EH (cell line): ENCODE data around the gene USP4.
"Not testable (repeated sequence)": the region's sequence is repeated elsewhere in the genome, so short reads cannot be mapped to it uniquely, and the experiment has no call there.

Experiments
- DNase-seq: peaks from one replicate; pipeline ENCODE4 v3.0.0-alpha.2; 2015; ENCODE audit warnings: low read depth

USP4 gene

DNA sequence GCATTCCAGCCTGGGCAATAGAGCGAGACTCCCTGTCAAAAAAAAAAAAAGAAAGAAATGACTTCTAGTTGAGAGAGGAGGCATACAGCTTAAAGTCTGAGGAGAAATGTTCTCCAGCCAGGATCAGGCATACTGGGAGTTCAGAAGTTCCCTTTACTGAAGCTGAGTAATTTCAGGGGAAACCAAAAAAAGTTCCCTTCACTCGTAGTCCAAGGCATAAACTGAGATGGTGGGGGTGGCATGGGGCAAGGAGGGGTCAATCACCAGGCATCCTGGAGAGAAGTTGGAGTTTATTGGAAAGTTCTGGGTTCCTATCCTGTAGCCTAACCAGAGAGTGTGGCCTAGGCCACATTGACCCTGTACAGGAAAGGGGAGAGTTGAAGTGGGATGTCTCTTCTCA is 12.4 kb upstream of the USP4 start:
- peak; percentile 13 for DNase-seq

DNA sequence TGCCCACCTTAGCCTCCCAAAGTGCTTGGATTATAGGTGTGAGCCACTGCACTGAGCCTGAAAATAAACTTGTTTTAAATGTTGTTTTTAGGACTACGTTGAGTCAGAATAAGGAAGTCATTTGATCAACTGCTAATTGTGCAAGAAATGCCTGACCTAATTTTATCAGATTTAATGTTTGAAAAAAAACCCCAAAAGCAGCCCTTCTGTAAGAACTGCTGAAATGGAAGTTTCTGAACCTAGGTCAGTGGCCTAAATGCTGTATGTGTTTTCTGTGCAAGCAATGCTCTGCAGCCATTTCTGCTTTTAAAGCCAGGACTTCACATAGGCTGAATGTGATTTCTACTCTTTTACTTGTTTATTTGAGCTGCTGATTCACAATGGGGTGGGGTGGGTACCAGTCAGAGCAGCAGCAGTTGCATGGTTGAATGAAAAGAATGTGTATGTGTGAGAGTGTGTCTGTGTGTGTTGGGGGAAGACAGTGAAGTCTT is 11.7 kb upstream of the USP4 start:
- peak; percentile 93 for DNase-seq

DNA sequence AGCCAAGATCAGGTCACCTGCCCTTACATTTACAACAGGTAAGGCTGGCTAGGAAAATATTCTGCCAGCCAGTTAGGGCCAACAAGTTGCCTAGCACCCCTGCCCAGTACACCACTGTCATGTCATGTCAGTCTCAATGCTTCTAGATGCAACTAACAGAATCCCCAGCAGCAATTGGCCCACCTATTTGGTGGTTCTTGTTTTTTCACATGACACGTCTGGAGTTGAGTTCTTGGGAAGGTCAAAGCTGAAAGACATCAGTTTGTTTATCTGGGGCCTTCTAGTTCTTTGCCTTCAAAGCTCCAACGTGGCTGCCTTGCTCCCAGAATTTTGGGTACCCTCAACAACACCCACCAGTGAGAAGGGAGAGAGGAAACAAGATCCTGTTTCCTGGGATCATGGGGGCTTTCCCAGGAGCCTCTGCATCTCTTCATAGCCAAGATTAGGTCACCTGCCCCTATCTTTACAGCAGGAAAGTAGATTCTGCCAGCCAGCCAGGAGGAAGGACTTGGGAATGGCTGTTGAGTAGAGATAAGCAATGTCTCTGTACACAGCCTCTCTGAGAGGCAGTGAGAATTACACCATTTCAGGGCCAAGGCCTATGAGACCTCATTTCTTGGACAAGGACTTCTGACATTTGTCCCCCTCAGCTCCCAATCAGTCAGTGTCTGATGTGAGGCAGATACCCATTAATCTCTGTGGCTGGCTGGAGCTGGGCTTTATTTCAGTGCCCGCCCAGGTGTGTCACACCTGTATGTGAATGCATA is 9.7 kb upstream of the USP4 start:
- no peak for DNase-seq

DNA sequence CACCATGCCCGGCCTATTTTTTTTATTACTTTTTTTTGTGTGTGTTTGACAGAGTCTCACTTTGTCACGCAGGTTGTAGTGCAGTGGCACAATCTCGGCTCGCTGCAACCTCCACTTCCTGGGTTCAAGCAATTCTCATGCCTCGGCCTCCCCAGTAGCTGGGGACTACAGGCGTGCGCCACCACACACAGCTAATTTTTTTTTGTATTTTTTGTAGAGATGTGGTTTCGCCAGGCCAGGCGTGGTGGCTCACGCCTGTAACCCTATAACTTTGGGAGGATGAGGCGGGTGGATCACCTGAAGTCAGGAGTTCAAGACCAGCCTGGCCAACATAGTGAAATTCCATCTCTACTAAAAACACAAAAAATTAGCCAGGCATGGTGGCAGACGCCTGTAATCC is 8.5 kb upstream of the USP4 start:
- not testable (repeated sequence) for DNase-seq

DNA sequence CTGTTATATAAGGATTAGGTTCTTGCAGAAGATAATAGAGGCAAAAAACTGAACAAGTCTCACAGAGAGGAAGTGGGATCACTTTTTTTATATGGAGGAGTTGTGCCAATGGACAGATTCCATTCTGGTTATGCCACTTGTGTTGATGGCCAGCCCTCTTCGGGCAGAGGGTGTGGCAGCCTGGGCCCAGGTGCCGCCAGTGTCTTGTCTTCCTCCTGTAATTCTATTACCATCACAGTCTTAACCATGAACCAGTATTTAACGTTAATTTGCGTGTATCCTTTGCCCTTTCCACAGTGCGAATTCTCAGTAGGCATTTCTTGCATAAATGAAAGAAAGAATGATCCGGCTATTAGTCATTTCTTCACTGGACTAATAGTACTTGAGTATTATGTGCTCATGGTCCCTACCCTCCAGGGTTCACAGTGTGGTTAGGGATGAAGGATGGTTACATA is 7.0 kb upstream of the USP4 start:
- DNase-seq: peak; percentile 66

DNA sequence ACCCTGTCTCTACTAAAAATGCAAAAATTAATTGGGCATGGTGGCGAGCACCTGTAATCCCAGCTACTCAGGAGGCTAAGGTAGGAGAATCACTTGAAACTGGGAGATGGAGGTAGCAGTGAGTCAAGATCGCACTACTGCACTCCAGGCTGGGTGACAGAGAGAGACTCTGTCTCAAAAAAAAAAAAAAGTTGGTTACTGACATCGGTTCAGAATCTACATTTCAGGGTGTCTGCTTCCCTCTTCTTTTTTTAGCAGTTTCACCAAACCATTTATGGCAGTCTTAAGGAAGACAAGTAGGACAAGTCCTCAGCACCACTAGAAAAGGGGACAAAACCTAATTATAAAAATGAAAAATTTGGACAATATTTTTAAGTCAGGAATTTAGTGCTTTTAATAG is 3.3 kb upstream of the USP4 start:
- DNase-seq: no peak

DNA sequence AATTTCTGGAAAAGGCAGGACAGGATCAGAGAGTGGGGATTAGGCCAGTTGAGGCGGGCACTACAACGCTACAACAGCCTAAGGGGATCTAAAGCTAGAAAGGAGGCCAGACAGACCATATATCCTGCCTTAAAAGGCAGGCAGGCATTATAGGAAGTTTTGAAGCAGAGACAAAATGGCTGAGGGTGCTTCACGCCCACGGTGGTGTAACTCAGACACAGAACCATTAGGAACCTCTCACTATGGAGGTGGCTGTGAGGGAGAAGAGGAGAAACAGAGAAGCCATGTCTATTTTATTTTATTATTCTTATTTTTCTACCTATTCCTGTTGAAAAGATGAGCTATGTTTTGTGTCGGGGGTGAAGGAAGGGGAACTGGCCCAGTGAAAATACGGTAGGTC is 2.1 kb upstream of the USP4 start:
- DNase-seq: no peak

DNA sequence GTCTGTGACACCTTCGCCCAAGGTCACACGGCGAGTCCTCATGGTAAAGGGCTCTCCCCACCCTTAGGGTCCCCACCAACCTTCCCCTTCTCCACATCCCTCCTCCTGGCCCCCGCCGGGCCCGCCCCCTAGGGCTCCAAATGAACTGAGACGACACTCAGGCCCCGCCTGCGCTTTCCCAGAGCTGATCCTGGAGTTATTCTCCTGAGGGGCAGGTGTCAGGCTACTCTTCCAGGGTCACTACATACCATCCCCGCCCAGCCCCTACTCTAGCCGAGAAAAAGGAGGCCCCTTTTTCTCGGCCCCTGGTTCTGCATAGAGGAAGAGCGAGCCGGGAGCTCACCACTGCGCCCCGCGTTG is 292 bp downstream of the USP4 start:
- DNase-seq: no peak

DNA sequence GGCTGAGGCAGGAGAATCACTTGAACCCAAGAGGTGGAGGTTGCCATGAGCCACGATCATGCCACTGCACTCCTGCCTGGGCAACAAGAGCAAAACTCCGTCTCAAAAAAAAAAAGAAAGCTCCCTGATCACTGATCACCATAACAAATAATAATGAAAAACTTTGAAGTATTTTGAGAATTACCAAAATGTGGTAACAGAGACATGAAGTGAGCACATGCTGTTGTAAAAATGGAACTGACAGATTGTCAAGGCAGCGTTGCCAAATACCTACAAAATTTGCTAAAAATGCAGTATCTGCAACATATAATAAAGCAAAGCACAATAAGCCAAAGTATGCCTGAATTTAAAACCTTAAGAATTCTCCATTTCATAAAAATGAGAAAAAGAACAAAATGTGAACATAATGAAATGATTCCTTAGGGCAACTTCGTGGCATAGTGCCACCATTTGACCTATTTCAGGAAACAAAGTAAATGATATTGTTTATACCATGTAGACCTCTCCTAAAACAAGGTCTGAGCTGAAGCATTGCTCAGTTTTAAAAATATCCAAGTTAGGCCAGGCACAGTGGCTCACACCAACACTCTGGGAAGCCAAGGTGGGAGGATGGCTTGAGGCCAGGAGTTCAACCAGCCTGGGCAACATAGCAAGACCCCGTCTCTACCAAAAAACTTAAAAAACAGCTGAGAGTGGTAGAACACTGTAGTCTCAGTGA is 5.8 kb downstream of the USP4 start:
- no peak for DNase-seq

DNA sequence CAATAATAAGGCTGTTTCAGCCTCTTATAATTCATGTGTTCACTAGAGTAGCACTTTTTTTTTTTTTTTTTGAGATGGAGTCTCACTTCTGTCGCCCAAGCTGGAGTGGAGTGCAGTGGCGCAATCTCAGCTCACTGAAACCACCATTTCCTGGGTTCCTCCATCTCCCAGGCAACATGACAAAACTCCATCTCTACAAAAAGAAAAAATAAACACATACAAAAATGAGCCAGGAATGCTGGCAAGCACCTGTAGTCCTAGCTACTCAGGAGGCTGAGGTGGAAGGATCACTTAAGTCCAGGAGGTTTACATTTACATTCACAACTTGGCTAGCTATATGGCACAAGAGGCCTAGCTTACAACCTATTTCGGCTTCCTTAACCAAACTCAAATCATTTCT is 6.8 kb downstream of the USP4 start:
- peak; percentile 48 for DNase-seq

DNA sequence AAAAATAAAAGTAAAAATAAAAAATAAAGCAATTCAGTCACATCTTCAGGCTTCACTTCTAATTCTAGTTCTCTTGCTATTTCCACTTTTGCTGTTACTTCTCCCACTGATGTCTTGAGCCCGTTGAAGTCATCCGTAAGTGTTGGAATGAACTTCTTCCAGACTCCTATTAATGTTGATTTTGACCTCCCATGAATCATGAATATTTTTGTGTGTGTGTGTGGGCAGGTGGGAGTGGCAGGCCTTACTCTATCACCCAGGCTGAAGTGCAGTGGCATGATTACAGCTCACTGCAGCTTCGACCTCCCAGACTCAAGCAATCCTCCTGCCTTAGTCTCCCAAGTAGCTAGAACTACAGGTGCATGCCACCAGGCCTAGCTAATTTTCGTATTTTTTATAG is 10.7 kb downstream of the USP4 start:
- DNase-seq: no peak

DNA sequence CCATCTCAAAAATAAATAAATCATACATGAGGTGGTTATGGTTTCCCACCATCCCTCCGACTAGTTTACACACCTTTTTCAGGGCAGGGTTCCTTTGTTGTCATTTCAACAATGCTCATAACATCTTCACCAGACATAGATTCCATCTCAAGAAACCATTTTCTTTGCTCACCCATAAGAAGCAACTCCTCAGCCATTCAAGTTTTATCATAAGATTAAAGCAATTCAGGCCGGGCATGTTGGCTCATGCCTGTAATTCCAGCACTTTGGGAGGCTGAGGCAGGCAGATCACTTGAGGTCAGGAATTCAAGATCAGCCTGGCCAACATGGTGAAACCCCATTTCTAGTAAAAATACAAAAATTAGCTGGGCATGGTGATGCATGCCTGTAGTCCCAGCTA is 11.5 kb downstream of the USP4 start:
- DNase-seq: not testable (repeated sequence)

DNA sequence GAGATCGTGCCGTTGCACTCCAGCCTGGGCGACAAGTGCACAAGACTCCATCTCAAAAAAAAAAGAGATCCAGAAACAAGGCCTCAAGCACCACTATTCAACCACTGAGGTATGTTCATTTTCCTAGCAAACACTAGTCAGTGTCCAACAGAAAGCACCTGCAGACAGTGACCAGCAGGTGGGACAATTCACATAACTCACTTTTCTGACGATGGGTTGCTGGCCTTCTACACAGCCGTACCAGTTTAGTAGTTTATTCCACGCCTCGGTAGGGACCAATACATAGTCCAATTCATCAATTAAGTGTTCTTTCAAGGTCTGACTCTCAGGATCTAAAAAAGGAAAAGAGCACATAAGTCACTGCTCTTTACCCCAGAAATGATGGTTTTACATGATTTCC is 12.4 kb downstream of the USP4 start:
- peak; percentile 24 for DNase-seq

DNA sequence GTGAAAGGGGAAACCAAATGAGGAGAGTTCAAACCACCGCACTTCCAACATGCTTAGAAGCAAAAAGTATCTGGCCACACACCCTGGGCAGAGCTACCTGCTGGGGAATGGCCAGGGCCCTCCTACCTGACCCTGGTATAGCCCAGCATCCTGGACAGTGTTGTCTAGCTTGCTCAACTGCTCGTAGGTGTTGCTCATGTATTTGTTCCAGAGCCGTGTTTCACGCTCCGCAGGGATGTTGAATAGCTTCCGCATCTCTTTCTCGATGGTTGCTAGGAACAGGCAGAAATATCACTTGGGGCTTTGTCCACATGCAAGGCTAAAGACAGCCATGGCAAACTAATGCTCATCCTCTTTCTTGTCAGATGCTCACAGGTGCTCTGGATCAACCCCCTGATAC is 15.1 kb downstream of the USP4 start:
- no peak for DNase-seq

DNA sequence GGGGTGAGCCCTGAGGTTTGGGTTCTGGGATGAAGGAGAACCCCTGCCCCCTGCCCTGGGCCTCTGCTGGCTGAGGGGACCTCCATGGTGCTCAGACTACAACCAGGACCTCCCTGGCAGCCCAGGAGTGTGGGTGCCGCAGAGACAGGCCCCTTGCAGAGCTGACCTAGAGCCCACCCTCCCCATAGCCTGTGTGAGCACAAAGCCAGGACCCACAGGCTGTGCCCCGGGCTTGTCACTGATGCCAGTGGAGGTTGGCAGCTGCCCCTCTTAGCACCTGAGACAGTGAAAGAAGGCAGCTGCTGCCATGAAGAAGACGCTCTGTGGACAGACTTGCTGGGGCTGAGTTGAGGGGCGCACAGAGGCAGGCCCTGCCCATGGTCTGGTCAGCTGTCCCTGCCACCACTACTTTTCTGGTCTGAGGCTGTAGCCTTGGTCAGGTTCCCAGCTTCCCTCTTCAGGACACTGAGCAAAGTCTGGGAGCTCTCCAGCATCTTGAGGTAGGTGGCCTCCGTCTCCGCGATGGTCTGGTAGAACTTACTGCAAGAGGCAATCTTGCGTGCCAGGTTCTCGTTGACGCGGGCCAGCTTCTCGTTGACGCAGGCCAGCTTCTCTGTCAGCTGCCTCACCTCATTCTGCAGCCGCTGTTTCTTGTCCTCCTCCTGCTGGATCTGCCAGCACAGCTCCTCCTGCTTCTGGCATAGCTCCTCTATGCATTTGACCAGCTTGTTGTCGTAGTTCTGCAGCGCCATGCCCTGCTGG is 23.0 kb downstream of the USP4 start:
- no peak for DNase-seq

DNA sequence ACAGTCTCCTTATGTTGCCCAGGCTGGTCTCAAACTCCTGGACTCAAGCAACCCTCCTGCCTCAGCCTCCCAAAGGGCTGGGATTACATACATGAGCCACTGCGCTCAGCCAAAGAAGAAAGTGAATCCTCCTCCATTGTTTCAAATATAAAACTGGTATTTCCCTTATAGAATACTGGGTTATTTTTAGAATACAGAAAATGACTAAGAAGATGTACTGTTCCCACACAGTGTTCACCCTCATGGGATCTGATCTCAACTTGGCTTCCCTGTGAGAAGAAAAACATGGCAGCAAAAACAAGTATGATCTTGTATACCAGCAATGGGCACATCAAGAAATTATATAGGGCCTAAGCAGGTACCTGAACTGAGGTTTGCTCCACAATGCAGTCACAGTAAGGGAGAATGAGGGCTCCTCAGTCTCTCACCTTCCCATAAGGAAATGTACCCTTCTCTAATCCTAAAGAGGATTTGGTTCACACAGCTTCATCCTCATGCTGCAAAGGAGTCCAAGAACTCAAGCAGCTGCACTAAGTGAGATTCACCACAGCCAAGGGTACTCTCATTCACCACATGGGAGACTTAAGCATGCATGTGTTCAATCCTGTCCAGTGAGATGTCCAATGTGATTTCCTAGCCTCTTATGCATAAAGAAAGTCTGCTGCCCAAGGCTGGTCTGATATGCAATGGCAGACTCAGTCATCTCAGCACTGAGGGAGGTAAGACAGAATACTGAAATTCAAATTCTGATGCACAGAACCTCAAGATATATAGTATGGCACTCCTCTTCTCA is 25.8 kb downstream of the USP4 start:
- peak; percentile 48 for DNase-seq

DNA sequence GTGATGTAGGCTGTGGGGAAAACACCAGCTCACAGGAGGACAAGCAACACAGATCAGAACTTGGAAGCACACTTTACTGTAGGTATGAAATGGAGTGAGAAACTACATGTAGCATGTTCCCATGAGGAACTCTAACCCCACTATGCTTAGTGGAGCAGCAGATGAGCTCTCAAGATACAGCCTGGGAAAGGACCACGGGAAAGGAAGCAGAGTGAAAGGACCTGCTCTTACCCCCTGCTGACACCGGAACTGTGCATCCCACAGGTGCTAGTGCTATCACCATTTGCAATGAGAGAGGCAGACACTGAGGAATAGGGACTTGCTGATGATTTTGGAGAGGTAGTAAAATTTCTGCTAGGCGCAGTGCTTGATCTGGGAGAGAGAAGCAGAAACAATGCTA is 28.6 kb downstream of the USP4 start:
- DNase-seq: no peak

DNA sequence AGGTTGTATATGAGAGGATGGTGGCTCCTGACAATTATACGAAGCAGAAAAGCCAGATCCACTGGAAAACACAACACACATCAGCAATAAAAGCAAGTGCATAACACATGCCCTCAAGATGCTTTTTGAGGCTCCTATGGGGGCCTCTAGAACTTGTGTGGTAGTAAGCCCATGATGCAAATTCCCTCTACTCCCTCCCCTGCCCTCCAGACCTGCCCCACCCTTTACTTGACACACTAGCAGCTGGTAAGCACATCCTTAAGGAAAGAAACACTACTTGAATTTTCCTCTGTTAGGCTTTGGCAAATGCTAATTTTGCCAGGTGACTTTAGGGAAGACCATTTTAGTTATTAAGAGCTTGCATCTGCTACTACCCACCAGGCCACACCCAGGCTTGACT is 29.2 kb downstream of the USP4 start:
- DNase-seq: no peak

DNA sequence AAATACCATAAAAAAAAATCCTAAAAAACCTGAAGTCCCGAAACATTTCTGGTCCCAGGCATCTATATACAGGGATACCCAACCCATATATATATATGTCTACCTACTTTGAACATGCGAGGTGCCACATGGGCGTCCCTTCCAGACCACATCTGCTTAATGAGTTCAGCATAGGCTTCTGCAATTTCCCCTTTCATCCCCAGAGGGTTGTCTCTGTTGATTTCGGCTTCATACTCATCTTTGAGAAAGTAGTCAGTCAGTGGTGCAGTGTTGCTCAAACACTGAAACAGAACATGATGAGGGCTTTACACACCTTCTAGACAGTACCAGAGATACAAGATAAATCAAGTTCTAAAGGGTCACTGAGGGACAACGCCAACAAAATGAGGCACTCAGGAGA is 34.2 kb downstream of the USP4 start:
- no peak for DNase-seq

DNA sequence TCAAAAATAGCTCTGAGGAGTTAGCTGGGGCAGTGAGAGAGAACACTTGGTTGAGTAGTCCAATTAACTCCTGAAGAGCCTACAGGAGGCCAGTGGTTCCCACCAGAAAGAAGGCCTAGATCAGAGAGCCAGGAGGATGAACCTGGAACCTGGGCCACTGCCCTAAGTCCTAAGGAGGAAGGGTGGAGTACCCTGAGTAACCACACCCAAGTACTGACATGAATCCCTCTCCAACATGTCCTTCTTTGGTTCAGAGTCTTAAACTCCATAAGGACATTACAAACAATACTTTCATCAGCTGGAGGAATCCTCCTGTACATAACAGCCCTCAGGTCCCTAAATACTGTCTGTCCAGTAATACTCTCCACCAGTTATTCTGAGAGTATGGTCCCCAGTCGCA is 37.2 kb downstream of the USP4 start:
- DNase-seq: no peak

DNA sequence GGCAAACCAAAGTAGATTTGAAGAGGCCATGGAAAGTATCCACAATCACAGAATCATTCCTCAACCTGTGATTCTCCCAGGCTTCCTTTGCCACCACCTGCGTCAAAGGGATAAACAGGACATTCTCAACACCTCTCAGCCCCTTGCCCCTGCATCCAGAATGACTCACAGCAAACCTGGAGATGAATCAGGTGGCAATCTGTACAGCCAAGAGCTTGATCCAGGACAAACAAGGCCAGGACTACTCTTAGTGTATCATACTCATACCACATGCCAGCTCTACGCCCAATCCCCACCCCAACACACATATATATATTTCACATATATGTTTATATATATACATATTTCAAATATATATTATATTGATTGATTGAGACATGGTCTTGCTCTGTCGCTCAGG is 39.3 kb downstream of the USP4 start:
- DNase-seq: no peak

DNA sequence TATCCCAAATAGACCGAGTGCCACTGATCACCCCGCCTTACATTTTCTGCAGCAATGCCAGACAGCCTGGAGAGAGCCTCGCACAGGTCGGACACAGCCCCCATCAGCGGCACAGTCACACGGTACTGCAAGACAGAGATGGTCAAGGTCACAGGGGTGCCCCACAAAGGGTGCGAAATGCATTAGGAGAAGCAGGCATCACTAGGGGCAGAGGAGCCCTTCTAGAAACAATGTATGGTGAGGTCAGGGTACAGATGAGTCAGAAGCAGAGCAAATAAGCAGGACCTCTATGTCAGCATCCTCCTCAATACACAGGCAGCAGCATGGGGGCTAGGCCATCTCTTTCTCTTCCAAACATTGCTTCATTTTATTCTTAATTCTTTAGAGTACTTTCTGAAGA is 41.3 kb downstream of the USP4 start:
- no peak for DNase-seq
